Measurements from ENCODE around the gene PTDSS2.

GRCh38 chr11:414318-414857, 35.7 kb upstream of the PTDSS2 start:
- TF ChIP-seq CTCF (IDR thresholded peaks at IDR 0.05; ENCODE audit: insufficient read depth, low read depth, low read length) (no peak), EZH2 (IDR thresholded peaks at IDR 0.05; ENCODE audit: insufficient read depth, low read length) (no peak)

Data from astrocyte (in vitro differentiated cells and primary cell).